Panc1 (cell line): ENCODE results near the gene WDR11. TPM values are rescaled to one million over a fixed set of nuclear protein-coding genes. Genes with fewer than 3 reads are reported as not detected.

Experiments
- ATAC-seq: fragments of 200-7000 bp; cut with Tn5 transposase; 2 replicates; pipeline ENCODE4 v1.9.1; 2020; ENCODE audit warnings: mild to moderate bottlenecking, moderate library complexity
- Bru-seq: library from RNA; stranded (reverse); fragments of 400-500 nt; gene quantifications from one replicate; lab custom pipeline; 2021; lab: Mats Ljungman, UMichigan
- BruChase-seq, 2 experiments: library from RNA; stranded (reverse); fragments of 400-500 nt; gene quantifications; one replicate each; lab custom pipeline; 2021; lab: Mats Ljungman, UMichigan
- BruUV-seq: library from RNA; stranded (reverse); fragments of 400-500 nt; replicated peaks from 2 replicates; lab custom pipeline; 2021; lab: Mats Ljungman, UMichigan
- CTCF ChIA-PET: fragments of 300-600 bp; sonication (Branson Sonifier 250); formaldehyde crosslinking; loops from one replicate; lab custom pipeline; 2022; ENCODE audit warnings: antibody characterized with exemption; lab: Charles Lee
- POLR2A ChIA-PET: fragments of 300-600 bp; sonication (Branson Sonifier 250); formaldehyde crosslinking; loops from one replicate; lab custom pipeline; 2022; ENCODE audit warnings: antibody characterized with exemption; lab: Charles Lee
- DNase-seq: peaks from one replicate; pipeline ENCODE4 v3.0.0-alpha.2; 2010; ENCODE audit warnings: low read depth, low spot score
- H3K27ac ChIP-seq: 2 replicates; pipeline ENCODE4 v1.5.1; 2011; ENCODE audit warnings: mild to moderate bottlenecking, low read length, inconsistent platforms
- H3K27me3 ChIP-seq: fragments of 200-500 bp; sonication (Bioruptor generic); 2 replicates; pipeline ENCODE4 v1.6.0; 2014; ENCODE audit warnings: low read length, inconsistent platforms; ENCODE audit not compliant: control insufficient read depth, insufficient read depth
- H3K36me3 ChIP-seq: fragments of 200-500 bp; sonication (Bioruptor generic); 2 replicates; pipeline ENCODE4 v1.5.1; 2014; ENCODE audit warnings: inconsistent platforms, mild to moderate bottlenecking, low read length, moderate library complexity; ENCODE audit not compliant: control insufficient read depth, insufficient read depth
- H3K4me1 ChIP-seq: 2 replicates; pipeline ENCODE4 v1.5.1; 2011; ENCODE audit warnings: inconsistent platforms, mild to moderate bottlenecking, low read length, moderate library complexity; ENCODE audit not compliant: control insufficient read depth, insufficient read depth
- H3K4me3 ChIP-seq, 2 experiments: 2 replicates each; pipeline ENCODE4 v1.5.1; 2011 to 2012; ENCODE audit warnings: low read depth in 2 of 2, low read length in 2 of 2, mild to moderate bottlenecking in 2 of 2, inconsistent platforms in 1 of 2, moderate library complexity in 1 of 2
- H3K9me3 ChIP-seq: fragments of 200-500 bp; sonication (Bioruptor generic); 2 replicates; pipeline ENCODE4 v1.5.1; 2014; ENCODE audit warnings: low read depth, mild to moderate bottlenecking, inconsistent platforms, low read length, moderate library complexity; ENCODE audit not compliant: control insufficient read depth, insufficient read depth
- POLR2AphosphoS5 ChIP-seq: IDR thresholded peaks from 2 replicates; pipeline ENCODE4 v1.6.1; 2012; ENCODE audit warnings: mild to moderate bottlenecking, low read depth, low read length, moderate library complexity
- SIN3A ChIP-seq: IDR thresholded peaks from 2 replicates; pipeline ENCODE4 v1.6.1; 2012; ENCODE audit warnings: low read depth, mild to moderate bottlenecking, low read length, moderate library complexity, borderline replicate concordance; ENCODE audit not compliant: insufficient read depth
- TCF7L2 ChIP-seq: IDR thresholded peaks from 2 replicates; pipeline ENCODE4 v1.6.1; 2011; ENCODE audit warnings: mild to moderate bottlenecking, low read depth, low read length, inconsistent platforms
- in situ Hi-C: cut with HindIII; loops from 2 replicates; pipeline ENCODE4 v1.10.0; 2016; ENCODE audit warnings: low sequenced_read_pairs, low pct_unique_long_range_greater_than_20kb
- intact Hi-C: fragments of 100-400 bp; cut with micrococcal nuclease; formaldehyde crosslinking; loops from one replicate; pipeline ENCODE4 v1.10.0; 2022; ENCODE audit not compliant: unreplicated experiment
- long read RNA-seq: library from polyadenylated mRNA; unstranded; transcript quantifications from one replicate; pipeline ENCODE4 v2.0.0, GENCODE V29; 2021; ENCODE audit not compliant: unreplicated experiment
- polyA plus RNA-seq: library from polyadenylated mRNA; unstranded; fragments of >200 nt; gene quantifications from one replicate; pipeline ENCODE4 v1.2.1, GENCODE V29; 2012; ENCODE audit warnings: missing spikeins; ENCODE audit not compliant: insufficient read length
- total RNA-seq: library from RNA; stranded (reverse); gene quantifications from one replicate; pipeline ENCODE4 v1.2.1, GENCODE V29; 2021; ENCODE audit not compliant: unreplicated experiment
- TF ChIP-seq, protein P1 (sequence below), 2 experiments: IDR thresholded peaks; 2 replicates each; pipeline ENCODE4 v1.6.1; 2011 to 2012; ENCODE audit warnings: low read depth in 2 of 2, control low read depth in 1 of 2, low read length in 1 of 2, mild to moderate bottlenecking in 1 of 2, moderate library complexity in 1 of 2; ENCODE audit not compliant: insufficient read depth in 1 of 2
- TF ChIP-seq, protein P2 (sequence below): fragments of 450-650 bp; IDR thresholded peaks from 2 replicates; pipeline ENCODE4 v1.5.1; 2017; ENCODE audit warnings: mild to moderate bottlenecking

The WDR11 gene, protein sequence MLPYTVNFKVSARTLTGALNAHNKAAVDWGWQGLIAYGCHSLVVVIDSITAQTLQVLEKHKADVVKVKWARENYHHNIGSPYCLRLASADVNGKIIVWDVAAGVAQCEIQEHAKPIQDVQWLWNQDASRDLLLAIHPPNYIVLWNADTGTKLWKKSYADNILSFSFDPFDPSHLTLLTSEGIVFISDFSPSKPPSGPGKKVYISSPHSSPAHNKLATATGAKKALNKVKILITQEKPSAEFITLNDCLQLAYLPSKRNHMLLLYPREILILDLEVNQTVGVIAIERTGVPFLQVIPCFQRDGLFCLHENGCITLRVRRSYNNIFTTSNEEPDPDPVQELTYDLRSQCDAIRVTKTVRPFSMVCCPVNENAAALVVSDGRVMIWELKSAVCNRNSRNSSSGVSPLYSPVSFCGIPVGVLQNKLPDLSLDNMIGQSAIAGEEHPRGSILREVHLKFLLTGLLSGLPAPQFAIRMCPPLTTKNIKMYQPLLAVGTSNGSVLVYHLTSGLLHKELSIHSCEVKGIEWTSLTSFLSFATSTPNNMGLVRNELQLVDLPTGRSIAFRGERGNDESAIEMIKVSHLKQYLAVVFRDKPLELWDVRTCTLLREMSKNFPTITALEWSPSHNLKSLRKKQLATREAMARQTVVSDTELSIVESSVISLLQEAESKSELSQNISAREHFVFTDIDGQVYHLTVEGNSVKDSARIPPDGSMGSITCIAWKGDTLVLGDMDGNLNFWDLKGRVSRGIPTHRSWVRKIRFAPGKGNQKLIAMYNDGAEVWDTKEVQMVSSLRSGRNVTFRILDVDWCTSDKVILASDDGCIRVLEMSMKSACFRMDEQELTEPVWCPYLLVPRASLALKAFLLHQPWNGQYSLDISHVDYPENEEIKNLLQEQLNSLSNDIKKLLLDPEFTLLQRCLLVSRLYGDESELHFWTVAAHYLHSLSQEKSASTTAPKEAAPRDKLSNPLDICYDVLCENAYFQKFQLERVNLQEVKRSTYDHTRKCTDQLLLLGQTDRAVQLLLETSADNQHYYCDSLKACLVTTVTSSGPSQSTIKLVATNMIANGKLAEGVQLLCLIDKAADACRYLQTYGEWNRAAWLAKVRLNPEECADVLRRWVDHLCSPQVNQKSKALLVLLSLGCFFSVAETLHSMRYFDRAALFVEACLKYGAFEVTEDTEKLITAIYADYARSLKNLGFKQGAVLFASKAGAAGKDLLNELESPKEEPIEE
- total RNA-seq: 59.3 TPM
- polyA plus RNA-seq: 52.1 TPM
- percentile 89 among the genes with signal in this experiment for Bru-seq, nascent RNA
- percentile 92 among the genes with signal in this experiment for BruChase-seq, experiment 1, labeled RNA remaining after a 2-hour chase
- BruChase-seq, experiment 2, labeled RNA remaining after a 6-hour chase: percentile 85 among the genes with signal in this experiment
- long read RNA-seq, full-length matches to known transcripts: 34 of 67 reads
- long read RNA-seq, partial matches to known transcripts: 24 of 67 reads
- long read RNA-seq, other reads (novel, unspliced or antisense): 9 of 67 reads

DNA sequence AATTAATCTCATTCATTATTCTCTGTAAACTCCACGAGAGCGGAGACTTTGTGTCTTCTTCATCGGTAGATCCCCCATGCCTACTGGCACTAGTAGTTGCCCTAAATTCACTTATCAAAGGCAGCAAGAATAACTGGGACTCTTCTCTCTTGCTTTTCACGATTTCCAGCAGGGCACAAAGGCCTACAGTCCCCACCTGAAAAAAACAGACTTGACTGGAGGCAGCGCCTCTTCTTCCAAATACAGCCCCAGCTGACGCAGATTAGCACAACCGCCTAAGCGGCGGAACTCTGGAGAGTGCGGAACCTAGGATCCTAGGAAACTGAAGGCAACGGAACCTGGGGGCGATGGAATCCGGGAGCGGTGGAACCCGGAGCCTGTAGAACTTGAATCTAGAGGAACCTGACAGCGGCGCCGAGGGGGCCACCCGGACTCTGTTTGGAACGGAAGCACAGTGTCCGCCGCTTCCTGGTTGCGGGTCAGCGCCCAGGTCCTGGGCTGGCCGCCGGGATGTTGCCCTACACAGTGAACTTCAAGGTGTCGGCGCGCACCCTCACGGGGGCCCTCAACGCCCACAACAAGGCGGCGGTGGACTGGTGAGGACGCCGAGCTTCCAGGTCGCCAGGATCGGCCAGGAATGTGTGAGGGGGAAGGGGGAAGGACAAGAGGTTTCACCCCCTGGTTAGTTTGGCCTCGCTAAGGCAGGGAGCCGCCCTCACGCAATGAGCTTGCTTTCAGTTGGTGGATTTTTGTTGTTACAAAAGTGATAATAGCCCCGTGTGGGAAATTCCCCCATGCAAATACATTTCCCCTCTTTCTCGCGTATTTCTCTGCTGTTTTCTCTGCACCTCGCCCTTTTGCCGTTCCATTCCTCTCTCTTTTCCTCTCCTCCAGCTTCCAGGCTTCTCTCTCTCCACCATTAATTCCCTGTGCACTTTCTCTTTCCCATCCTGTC is at the start of gene WDR11:
Gene WDR11, plus strand, starts transcription at position 452 of the 955 bp plus-strand sequence. Its CDS starts 59 bp downstream, at position 511.
- POLR2A ChIA-PET: no interaction called here
- intact Hi-C loops (no loop called here), in situ Hi-C loops (no loop called here)
- DNase-seq (peak; percentile 62), ATAC-seq (peak; percentile 100)
- Histone ChIP-seq H3K27ac (peak within 1 kb of the TSS; percentile 99), H3K4me3 (peak within 1 kb of the TSS; percentile 66 to 99), H3K36me3 (peaks cover 11% of the 10 kb centered on the region; the same call in 1 of the 2 replicates), H3K9me3 (0 out of 2 replicates have a peak, but pooled peaks cover 3% of the 10 kb centered on the region), H3K27me3 (no peaks in the 10 kb centered on the region), H3K4me1 (peaks cover 13% of the 10 kb centered on the region)
- TF ChIP-seq POLR2AphosphoS5 (peak; percentile 95), SIN3A (peak; percentile 96; the same call in 1 of the 2 replicates), TCF7L2 (peak; percentile 81)
- TF ChIP-seq, protein P1, sequence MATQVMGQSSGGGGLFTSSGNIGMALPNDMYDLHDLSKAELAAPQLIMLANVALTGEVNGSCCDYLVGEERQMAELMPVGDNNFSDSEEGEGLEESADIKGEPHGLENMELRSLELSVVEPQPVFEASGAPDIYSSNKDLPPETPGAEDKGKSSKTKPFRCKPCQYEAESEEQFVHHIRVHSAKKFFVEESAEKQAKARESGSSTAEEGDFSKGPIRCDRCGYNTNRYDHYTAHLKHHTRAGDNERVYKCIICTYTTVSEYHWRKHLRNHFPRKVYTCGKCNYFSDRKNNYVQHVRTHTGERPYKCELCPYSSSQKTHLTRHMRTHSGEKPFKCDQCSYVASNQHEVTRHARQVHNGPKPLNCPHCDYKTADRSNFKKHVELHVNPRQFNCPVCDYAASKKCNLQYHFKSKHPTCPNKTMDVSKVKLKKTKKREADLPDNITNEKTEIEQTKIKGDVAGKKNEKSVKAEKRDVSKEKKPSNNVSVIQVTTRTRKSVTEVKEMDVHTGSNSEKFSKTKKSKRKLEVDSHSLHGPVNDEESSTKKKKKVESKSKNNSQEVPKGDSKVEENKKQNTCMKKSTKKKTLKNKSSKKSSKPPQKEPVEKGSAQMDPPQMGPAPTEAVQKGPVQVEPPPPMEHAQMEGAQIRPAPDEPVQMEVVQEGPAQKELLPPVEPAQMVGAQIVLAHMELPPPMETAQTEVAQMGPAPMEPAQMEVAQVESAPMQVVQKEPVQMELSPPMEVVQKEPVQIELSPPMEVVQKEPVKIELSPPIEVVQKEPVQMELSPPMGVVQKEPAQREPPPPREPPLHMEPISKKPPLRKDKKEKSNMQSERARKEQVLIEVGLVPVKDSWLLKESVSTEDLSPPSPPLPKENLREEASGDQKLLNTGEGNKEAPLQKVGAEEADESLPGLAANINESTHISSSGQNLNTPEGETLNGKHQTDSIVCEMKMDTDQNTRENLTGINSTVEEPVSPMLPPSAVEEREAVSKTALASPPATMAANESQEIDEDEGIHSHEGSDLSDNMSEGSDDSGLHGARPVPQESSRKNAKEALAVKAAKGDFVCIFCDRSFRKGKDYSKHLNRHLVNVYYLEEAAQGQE (IDR thresholded peaks at IDR 0.05; ENCODE audit: insufficient read depth in 1 of 2, low read depth in 2 of 2, low read length in 1 of 2): peak; percentile 11; a peak in 1 of 4 replicates
- TF ChIP-seq, protein P2, sequence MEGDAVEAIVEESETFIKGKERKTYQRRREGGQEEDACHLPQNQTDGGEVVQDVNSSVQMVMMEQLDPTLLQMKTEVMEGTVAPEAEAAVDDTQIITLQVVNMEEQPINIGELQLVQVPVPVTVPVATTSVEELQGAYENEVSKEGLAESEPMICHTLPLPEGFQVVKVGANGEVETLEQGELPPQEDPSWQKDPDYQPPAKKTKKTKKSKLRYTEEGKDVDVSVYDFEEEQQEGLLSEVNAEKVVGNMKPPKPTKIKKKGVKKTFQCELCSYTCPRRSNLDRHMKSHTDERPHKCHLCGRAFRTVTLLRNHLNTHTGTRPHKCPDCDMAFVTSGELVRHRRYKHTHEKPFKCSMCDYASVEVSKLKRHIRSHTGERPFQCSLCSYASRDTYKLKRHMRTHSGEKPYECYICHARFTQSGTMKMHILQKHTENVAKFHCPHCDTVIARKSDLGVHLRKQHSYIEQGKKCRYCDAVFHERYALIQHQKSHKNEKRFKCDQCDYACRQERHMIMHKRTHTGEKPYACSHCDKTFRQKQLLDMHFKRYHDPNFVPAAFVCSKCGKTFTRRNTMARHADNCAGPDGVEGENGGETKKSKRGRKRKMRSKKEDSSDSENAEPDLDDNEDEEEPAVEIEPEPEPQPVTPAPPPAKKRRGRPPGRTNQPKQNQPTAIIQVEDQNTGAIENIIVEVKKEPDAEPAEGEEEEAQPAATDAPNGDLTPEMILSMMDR: no peak
- BruUV-seq: no TSS peak
- CTCF ChIA-PET: no interaction called here
